Measurements from ENCODE around the gene ERC1. TPM values are rescaled to one million over a fixed set of nuclear protein-coding genes. Genes with fewer than 3 reads are reported as not detected.

ERC1 gene
- polyA plus RNA-seq, 2 of the 4 experiments (the other 2 are of a cell fraction): 14.2 to 20.9 TPM

DNA sequence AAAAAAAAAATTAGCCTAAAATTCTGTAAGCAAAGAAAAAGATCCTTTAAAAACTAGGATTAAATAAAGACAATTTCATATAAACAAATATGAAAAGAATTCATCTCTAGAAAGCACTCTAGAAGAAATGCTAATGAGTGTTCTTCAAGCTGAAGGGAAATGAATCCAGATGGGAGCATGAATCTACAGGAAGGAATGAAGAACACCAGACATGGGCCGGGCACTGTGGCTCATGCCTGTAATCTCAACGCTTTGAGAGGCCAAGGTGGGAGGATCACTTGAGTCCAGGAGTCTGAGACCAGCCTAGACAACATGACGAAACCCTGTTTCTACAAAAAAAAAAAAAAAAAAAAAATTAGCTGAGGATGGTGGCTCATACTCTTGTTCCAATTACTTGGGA is 306.2 kb downstream of the ERC1 start:
- ChIA-PET POLR2A (no interaction called here), CTCF (interaction anchor here (0.7 to 1.5 kb wide), 2 partner anchors 179 to 250 kb away, joined by 4 read pairs; no protein-coding TSS in a partner anchor)
- Histone ChIP-seq H3K4me2 (no peak overlapping the region), H3K4me1 (no peaks in the 10 kb centered on the region; the same call in 2 of the 3 replicates), H3K9me3 (no peaks in the 10 kb centered on the region), H3K4me3 (no peak overlapping the region), H3K27ac (no peak overlapping the region)
- TF ChIP-seq, protein P1, sequence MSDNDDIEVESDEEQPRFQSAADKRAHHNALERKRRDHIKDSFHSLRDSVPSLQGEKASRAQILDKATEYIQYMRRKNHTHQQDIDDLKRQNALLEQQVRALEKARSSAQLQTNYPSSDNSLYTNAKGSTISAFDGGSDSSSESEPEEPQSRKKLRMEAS (IDR thresholded peaks at IDR 0.05): no peak
- TF ChIP-seq POLR2A (IDR thresholded peaks at IDR 0.05; ENCODE audit: low read length) (no peak), NPAS2 (CRISPR knock-in tag; IDR thresholded peaks at IDR 0.05; ENCODE audit: borderline replicate concordance) (no peak), FOSB (CRISPR knock-in tag; IDR thresholded peaks at IDR 0.05) (no peak), NR3C1 (IDR thresholded peaks at IDR 0.05) (no peak), RCOR1 (IDR thresholded peaks at IDR 0.05; ENCODE audit: low read depth, low read length) (no peak), EHMT2 (IDR thresholded peaks at IDR 0.05; ENCODE audit: low read depth) (no peak)
- TF ChIP-seq, protein P2, sequence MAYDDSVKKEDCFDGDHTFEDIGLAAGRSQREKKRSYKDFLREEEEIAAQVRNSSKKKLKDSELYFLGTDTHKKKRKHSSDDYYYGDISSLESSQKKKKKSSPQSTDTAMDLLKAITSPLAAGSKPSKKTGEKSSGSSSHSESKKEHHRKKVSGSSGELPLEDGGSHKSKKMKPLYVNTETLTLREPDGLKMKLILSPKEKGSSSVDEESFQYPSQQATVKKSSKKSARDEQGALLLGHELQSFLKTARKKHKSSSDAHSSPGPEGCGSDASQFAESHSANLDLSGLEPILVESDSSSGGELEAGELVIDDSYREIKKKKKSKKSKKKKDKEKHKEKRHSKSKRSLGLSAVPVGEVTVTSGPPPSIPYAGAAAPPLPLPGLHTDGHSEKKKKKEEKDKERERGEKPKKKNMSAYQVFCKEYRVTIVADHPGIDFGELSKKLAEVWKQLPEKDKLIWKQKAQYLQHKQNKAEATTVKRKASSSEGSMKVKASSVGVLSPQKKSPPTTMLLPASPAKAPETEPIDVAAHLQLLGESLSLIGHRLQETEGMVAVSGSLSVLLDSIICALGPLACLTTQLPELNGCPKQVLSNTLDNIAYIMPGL (CRISPR knock-in tag; IDR thresholded peaks at IDR 0.05; ENCODE audit: borderline replicate concordance): no peak
- TF ChIP-seq, protein P3, sequence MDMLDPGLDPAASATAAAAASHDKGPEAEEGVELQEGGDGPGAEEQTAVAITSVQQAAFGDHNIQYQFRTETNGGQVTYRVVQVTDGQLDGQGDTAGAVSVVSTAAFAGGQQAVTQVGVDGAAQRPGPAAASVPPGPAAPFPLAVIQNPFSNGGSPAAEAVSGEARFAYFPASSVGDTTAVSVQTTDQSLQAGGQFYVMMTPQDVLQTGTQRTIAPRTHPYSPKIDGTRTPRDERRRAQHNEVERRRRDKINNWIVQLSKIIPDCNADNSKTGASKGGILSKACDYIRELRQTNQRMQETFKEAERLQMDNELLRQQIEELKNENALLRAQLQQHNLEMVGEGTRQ (IDR thresholded peaks at IDR 0.05): no peak
- ATAC-seq (no peak), FAIRE-seq (no peak), DNase-seq (ENCODE audit: low read depth in 1 of 2, low spot score in 1 of 2) (no peak)
- WGBS (ENCODE audit: missing lambda C conversion rate): 92% methylated on average over 3 of the region's 3 CpGs

DNA sequence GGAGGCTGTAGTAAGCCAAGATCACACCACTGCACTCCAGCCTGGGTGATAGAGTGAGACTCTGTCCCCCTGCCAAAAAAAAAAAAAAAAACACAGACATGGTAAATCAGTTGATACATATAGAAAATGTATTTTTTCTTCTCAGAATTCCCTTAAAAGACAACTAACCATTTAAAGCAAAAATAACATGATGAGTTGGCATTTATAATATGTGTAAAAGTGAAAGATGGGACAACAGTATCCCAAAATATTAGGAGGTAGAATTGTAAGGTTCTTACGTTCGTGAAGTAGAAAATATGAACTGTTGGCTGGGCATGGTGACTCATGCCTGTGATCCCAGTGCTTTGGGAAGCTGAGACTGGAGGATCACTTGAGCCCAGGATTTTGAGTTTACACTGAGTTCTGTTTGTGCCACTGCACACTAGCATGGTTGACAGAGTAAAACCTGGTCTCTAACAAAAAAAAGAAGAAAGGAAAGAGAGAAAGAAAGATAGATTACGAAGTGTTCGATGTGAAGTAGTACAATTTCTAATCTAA is 306.7 kb downstream of the ERC1 start:
- peak; percentile 36 for FAIRE-seq

DNA sequence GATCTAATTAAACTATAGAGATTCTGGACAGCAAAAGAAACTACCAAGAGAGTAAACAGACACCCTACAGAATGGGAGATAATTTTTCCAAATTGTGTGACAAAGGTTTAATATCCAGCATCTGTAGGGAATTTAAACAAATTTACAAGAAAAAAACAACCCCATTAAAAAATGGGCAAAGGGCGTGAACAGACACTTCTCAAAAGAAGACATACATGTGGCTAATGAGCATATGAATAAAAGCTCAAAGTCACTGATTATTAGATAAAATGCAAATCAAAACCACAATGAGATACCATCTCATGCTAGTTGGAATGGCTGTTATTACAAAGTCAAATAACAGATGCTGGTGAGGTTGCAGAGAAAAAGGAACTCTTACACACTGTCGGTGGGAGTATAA is 309.4 kb downstream of the ERC1 start:
- DNase-seq (ENCODE audit: low read depth in 1 of 2, low spot score in 1 of 2) (no peak), FAIRE-seq (no peak), ATAC-seq (no peak)
- no peaks in the 10 kb centered on the region; the same call in 2 of the 3 replicates for H3K4me1 ChIP-seq
- no peak overlapping the region for H3K27ac ChIP-seq
- no peak overlapping the region for H3K4me2 ChIP-seq
- H3K4me3 ChIP-seq: no peak overlapping the region
- ChIA-PET POLR2A (no interaction called here), CTCF (interaction anchor here (0.7 to 1.3 kb wide), 2 partner anchors 26 to 32 kb away, joined by 3 read pairs; no protein-coding TSS in a partner anchor)
- TF ChIP-seq RNF2 (IDR thresholded peaks at IDR 0.05; ENCODE audit: borderline replicate concordance, low read depth): no peak
- TF ChIP-seq, protein P4, sequence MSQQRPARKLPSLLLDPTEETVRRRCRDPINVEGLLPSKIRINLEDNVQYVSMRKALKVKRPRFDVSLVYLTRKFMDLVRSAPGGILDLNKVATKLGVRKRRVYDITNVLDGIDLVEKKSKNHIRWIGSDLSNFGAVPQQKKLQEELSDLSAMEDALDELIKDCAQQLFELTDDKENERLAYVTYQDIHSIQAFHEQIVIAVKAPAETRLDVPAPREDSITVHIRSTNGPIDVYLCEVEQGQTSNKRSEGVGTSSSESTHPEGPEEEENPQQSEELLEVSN (IDR thresholded peaks at IDR 0.05; ENCODE audit: borderline replicate concordance, low read depth): no peak
- TF ChIP-seq, protein P5, sequence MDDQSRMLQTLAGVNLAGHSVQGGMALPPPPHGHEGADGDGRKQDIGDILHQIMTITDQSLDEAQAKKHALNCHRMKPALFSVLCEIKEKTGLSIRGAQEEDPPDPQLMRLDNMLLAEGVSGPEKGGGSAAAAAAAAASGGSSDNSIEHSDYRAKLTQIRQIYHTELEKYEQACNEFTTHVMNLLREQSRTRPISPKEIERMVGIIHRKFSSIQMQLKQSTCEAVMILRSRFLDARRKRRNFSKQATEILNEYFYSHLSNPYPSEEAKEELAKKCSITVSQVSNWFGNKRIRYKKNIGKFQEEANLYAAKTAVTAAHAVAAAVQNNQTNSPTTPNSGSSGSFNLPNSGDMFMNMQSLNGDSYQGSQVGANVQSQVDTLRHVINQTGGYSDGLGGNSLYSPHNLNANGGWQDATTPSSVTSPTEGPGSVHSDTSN (IDR thresholded peaks at IDR 0.05): no peak
- TF ChIP-seq SMC3 (IDR thresholded peaks at IDR 0.05): no peak
- TF ChIP-seq, protein P3 (IDR thresholded peaks at IDR 0.05): no peak
- no peak for TF ChIP-seq EP300 (IDR thresholded peaks at IDR 0.05)
- TF ChIP-seq BHLHE40 (IDR thresholded peaks at IDR 0.05; ENCODE audit: low read depth, low read length): no peak
- no peak for TF ChIP-seq RFX5 (IDR thresholded peaks at IDR 0.05)
- WGBS (ENCODE audit: missing lambda C conversion rate): 88% methylated on average over 2 of the region's 2 CpGs
- H3K9me3 ChIP-seq: no peaks in the 10 kb centered on the region

More for the DNA sequence above, 306.7 kb downstream of the ERC1 start:
- Histone ChIP-seq H3K4me2 (no peak overlapping the region), H3K27ac (no peak overlapping the region), H3K4me3 (no peak overlapping the region), H3K4me1 (no peaks in the 10 kb centered on the region; the same call in 2 of the 3 replicates), H3K9me3 (no peaks in the 10 kb centered on the region)
- CTCF ChIA-PET: interaction anchor here (0.6 to 1.5 kb wide), 3 partner anchors 179 to 835 kb away, joined by 3 to 4 read pairs (median 4); no protein-coding TSS in a partner anchor
- no peak for ATAC-seq
- no peak for DNase-seq (ENCODE audit: low read depth in 1 of 2, low spot score in 1 of 2)
- TF ChIP-seq MAFK (IDR thresholded peaks at IDR 0.05; ENCODE audit: partially characterized antibody) (peak; percentile 74), HOXB13 (CRISPR knock-in tag; IDR thresholded peaks at IDR 0.05; ENCODE audit: low read depth) (no peak)
- POLR2A ChIA-PET: no interaction called here
- WGBS (ENCODE audit: missing lambda C conversion rate): 90% methylated on average over 4 of the region's 4 CpGs
